ENCODE results near the gene DCUN1D2.

DCUN1D2 gene

DNA sequence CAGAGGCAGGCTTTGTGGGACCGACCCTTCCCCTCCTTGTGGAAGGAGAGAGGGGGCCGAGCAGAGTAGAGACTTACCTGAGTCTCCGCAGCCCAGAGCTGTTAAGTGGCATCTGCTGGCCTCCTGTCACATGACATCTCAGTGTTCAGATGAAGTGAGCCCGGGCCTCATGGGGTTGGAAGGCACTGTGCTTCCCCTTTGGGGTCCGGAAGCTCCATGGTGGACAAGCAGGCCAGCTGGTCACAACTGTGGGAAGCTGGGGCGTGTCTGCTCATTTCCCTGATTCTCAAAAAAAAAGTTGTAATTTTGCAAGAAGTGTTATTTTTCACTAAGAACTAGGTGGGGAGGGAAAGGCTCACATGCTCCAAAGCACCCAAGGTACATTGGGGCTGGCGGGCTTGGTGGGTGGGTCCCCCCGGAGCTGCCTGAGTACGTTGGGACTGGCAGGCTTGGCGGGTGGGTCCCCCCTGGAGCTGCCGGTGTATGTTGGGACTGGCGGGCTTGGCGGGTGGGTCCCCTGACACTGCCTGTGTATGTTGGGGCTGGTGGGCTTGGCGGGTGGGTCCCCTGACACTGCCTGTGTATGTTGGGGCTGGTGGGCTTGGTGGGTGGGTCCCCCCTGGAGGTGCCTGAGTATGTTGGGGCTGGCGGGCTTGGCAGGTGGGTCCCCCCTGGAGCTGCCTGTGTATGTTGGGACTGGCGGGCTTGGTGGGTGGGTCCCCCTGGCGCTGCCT, 18.2 kb upstream of the DCUN1D2 start:
- no peak for FAIRE-seq
- no peak for TF ChIP-seq POLR2A (IDR thresholded peaks at IDR 0.05; ENCODE audit: low read depth, low read length)
- no peak for DNase-seq (ENCODE audit: insufficient read length, low spot score)

DNA sequence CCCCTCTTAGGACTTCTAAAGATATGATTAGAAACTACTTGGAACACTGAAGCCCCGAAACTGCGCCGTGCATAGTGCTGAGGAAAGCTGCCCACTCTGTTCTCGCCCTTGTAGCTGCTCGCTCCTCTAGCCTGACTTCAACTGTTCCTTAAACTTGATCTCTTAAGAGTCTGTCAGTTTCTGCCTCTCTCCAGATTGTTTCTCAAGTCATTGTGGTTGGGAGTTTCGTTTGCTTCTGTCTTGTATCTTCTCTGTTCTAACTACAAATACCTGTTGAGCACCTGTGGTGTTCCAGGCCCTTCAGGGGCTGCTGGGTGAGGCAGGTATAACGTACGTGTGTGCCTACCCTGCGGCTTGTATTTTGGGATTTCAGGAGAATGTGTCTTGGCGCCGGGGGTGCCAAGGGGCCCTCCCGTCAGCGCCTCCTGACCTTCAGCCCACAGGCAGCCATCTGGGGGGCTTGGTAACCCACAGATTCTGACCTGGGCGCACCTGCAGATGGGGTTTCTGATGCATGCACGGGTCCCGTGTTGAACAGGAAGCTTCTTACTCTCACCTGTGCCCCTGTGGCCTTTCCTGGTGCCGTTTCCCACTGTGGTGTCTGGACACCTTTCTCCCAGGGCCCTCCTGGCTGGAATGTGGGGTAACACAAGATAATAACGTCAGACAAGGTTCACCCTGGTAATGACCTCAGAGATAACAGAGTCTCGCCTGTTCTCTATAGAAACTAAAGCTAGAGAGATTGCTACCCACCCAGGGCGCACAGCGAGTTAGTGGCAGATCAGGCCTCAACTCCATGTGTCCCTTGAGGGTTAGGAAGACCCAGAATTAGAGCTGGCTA, 17.2 kb upstream of the DCUN1D2 start:
- no peak for TF ChIP-seq POLR2A (IDR thresholded peaks at IDR 0.05; ENCODE audit: low read depth, low read length)
- DNase-seq (ENCODE audit: insufficient read length, low spot score), result no peak
- no peak for FAIRE-seq

DNA sequence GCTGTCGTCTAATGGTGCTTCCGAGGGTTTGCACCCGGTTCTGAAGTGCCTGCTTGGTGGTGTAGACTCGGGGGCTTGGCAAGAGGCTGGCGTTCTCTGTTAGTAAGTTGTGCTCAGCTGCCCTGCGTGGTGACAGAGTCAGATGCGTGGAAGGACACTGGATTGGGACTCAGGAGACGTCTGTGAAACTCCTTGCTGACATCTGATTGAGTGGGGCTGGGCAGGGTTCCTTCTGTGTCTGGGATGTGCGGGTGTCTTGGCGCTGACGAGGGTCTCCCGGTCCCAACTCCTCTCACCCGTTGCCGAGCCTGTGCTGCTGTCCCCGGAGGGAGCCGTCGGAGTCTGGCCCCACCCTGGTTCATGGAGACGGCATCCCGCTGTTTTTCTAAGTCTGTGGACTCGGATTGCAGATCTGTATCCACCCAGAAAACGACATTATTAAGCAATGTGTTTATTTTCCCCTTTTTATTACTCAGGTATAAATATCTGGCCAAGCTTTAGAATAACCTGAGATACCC, 16.4 kb upstream of the DCUN1D2 start:
- TF ChIP-seq POLR2A (IDR thresholded peaks at IDR 0.05; ENCODE audit: low read depth, low read length), result no peak
- DNase-seq (ENCODE audit: insufficient read length, low spot score) (no peak), FAIRE-seq (no peak)

DNA sequence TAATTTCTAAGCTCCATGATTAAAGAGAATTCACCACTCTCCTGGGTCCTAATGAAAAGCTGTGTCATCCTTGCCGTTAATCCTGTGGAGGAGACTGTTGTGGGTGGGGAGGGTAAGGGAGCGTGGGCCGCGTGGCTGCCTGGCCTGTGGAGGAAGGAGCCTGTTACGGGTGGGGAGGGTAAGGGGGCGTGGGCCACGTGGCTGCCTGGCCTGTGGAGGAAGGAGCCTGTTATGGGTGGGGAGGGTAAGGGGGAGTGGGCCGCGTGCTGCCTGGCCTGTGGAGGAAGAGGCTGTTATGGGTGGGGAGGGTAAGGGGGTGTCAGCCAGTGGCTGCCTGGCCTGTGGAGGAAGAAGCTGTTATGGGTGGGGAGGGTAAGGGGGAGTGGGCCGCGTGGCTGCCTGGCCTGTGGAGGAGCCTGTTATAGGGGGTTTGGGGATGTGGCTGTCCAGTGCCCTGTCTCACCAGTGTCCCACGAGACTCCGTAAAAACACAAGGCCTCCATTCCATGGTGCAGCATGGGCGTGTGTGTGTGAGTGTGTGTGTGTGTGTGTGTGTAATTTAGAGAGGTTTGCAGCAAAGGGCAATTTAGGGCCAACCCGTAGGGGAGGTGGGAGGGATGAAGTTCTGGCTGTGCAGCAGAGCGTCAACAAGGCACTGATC, 15.6 kb upstream of the DCUN1D2 start:
- no peak for TF ChIP-seq POLR2A (IDR thresholded peaks at IDR 0.05; ENCODE audit: low read depth, low read length)
- FAIRE-seq (no peak), DNase-seq (ENCODE audit: insufficient read length, low spot score) (no peak)

DNA sequence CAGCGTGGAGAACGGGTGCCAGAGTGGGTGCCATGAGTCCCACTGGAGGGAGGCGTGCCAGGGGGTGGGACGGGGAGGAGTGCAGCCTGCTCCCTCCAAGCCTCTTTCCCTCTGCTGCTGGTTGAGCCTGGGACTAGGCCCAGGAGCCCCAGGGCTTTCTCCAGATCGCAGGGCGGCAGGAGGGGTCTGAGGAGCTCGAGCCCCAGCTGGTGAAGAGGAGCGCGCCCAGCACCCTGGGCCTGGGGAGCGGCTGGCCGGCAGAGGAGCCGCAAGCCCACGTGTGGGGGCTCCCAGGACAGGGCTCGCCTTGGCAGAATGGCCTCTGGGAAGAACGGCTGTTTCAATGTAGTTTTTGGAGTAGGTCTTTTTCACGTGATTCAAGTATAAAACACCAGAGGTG, 12.2 kb upstream of the DCUN1D2 start:
- TF ChIP-seq POLR2A (IDR thresholded peaks at IDR 0.05; ENCODE audit: low read depth, low read length), result no peak
- FAIRE-seq (no peak), DNase-seq (ENCODE audit: insufficient read length, low spot score) (no peak)

DNA sequence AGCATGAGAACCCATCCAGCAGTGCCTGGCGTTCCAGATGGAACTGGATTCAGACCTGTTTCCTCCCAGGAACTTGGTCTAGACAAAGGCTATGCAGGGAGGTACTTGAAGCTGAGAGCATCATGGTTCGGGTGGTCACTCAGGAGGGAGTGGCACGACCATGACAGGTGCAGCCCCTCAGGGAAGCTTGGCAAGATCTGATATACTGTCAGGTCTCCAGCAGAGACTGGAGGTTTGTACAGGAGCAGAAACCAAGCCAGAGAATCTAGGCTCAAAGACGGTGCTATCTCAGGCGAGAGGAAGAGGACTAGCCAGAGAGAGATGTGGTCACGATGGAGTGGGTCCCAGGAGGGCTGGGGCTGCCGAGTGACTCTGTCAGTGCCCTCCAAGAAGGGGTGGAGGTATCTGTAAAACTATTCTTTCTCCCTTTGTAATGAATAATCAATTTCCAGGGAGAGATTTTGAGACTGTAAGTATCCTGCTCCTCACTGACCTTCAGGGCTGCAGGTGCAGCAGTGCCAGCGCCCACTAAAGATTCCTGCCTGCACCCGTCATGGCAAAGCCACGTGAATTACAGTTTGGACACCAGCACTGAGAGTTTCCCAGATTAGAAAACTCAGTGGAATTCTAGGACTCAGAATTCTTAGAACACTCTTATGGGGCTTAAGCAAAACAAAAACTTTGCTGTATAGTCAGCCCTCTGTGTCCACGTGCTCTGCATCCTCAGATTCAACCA, 10.2 kb upstream of the DCUN1D2 start:
- DNase-seq (ENCODE audit: insufficient read length, low spot score) (no peak), FAIRE-seq (no peak)
- TF ChIP-seq POLR2A (IDR thresholded peaks at IDR 0.05; ENCODE audit: low read depth, low read length), result no peak

DNA sequence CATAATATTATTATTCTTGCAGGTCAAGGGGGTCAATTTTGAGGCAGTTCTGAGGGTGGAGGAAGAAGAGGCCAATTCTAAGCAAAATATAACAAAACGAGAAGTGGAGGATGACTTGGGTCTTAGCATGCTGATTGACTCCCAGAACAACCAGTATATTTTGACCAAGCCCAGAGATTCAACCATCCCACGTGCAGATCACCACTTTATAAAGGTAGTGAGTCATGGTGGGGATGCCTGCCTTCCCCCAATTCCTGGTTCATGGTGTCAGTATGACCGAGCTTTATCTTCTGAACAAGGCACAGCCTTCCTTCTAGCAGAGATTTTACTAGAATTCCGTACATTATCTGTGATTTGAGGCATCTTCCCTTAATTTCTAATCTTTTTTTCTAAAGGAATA, 9.4 kb upstream of the DCUN1D2 start:
- DNase-seq (ENCODE audit: insufficient read length, low spot score) (no peak), FAIRE-seq (peak; percentile 15)
- no peak for TF ChIP-seq POLR2A (IDR thresholded peaks at IDR 0.05; ENCODE audit: low read depth, low read length)

DNA sequence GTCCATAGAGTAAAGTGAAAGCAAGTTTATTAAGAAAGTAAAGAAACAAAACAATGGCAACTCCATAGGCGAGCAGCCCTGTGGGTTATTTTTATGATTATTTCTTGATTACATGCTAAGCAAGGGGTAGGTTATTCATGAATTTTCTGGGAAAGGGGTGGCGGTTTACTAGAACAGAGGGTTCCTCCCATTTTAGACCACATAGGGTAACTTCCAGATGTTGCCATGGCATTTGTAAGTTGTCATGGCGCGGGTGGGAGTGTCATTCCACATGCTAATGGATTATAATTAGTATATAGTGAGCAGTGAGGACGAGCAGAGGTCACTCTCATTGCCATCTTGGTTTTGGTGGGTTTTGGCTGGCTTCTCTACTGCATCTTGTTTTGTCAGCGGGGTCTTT, 8.4 kb upstream of the DCUN1D2 start:
- TF ChIP-seq POLR2A (IDR thresholded peaks at IDR 0.05; ENCODE audit: low read depth, low read length), result no peak
- no peak for FAIRE-seq
- no peak for DNase-seq (ENCODE audit: insufficient read length, low spot score)

DNA sequence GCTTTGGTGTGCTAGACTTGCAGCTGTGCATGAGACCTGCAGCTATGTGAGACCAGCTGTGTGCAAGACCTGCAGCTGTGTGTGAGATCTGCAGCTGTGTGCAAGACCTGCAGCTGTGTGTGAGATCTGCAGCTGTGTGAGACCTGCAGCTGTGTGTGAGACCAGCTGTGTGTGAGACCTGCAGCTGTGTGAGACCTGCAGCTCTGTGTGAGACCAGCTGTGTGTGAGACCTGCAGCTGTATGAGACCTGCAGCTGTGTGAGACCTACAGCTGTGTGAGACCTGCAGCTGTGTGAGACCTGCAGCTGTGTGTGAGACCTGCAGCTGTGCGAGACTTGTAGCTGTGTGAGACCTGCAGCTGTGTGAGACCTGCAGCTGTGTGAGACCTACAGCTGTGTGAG, 6.7 kb upstream of the DCUN1D2 start:
- no peak for TF ChIP-seq POLR2A (IDR thresholded peaks at IDR 0.05; ENCODE audit: low read depth, low read length)
- no peak for DNase-seq (ENCODE audit: insufficient read length, low spot score)
- FAIRE-seq, result peak; percentile 6

DNA sequence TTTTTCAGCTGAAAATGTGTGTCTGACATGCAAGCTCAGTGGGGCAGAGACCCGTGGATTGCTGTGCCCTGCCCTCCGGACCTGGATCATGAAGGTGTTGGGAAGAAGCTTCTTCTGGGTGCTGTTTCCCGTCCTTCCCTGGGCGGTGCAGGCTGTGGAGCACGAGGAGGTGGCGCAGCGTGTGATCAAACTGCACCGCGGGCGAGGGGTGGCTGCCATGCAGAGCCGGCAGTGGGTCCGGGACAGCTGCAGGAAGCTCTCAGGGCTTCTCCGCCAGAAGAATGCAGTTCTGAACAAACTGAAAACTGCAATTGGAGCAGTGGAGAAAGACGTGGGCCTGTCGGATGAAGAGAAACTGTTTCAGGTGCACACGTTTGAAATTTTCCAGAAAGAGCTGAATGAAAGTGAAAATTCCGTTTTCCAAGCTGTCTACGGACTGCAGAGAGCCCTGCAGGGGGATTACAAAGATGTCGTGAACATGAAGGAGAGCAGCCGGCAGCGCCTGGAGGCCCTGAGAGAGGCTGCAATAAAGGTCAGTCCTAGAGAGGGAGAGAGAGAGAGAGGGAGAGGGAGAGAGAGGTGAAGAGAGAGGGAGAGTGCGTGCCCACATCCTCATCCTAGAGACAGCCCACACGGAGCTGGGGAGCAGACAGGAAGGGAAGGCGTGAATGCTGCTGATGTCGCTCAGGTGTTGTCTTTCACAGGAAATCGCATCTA, 5.1 kb upstream of the DCUN1D2 start:
- no peak for FAIRE-seq

DNA sequence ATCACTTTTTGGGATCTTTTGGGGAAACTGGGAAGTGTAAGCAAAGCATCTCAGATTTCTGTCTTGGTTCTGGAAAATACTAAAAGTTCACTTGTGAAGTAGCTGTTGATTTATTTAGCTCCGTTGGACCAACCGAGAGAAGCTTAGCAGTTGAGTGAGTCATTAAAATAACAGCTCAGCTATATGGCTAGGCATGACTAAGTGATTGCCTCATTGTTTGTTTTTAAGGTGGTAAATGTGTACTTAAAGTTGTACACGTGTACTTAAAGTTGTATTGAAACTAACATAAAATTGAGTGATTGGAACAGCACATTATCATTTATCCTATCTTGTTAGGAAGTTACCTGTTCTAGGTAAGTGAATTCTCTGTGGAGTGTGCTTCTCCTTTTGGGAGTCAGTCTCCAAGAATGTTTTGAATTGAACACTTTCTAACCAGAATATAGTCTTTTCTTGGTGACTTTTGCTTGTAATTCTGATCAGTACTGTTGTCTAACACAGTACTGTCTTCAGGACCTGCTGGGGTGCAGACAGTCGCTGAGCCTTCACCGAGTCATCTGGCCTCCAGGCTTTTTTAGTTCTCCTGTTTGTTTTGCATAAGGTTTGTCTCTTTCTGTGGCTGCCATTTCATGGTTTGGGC, 2.9 kb upstream of the DCUN1D2 start:
- peak; percentile 97 for FAIRE-seq
- TF ChIP-seq POLR2A (IDR thresholded peaks at IDR 0.05; ENCODE audit: low read depth, low read length), result no peak
- DNase-seq (ENCODE audit: insufficient read length, low spot score), result peak; percentile 88

More for the DNA sequence above, 5.1 kb upstream of the DCUN1D2 start:
- no peak for TF ChIP-seq POLR2A (IDR thresholded peaks at IDR 0.05; ENCODE audit: low read depth, low read length)
- DNase-seq (ENCODE audit: insufficient read length, low spot score), result no peak

DNA sequence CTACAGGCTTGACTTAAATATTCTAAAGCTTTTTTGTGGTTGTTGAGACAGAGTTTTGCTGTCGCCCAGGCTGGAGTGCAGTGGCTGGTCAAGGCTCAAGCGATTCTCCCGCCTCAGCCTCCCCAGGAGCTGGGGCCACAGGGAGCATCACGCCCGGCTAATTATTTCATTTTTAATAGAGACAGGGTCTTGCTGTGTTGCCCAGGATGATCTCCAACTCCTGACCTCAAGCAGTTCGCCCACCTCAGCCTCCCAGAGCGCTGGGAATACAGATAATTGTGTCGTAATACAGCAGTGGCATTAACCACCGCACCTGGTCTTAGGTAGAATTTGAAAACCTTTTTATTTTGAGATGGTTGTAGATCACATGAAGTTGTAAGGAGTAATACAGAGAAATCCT, 1.5 kb upstream of the DCUN1D2 start:
- DNase-seq (ENCODE audit: insufficient read length, low spot score), result no peak
- FAIRE-seq, result no peak
- no peak for TF ChIP-seq POLR2A (IDR thresholded peaks at IDR 0.05; ENCODE audit: low read depth, low read length)
